HG03175 (cell line): ENCODE results near the gene TBX18.

Experiments used
- ATAC-seq: cut with Tn5 transposase; IDR thresholded peaks from one replicate; pipeline ENCODE4 v1.9.1; 2021; ENCODE audit warnings: mild to moderate bottlenecking, moderate library complexity; ENCODE audit not compliant: unreplicated experiment

TBX18 gene

DNA sequence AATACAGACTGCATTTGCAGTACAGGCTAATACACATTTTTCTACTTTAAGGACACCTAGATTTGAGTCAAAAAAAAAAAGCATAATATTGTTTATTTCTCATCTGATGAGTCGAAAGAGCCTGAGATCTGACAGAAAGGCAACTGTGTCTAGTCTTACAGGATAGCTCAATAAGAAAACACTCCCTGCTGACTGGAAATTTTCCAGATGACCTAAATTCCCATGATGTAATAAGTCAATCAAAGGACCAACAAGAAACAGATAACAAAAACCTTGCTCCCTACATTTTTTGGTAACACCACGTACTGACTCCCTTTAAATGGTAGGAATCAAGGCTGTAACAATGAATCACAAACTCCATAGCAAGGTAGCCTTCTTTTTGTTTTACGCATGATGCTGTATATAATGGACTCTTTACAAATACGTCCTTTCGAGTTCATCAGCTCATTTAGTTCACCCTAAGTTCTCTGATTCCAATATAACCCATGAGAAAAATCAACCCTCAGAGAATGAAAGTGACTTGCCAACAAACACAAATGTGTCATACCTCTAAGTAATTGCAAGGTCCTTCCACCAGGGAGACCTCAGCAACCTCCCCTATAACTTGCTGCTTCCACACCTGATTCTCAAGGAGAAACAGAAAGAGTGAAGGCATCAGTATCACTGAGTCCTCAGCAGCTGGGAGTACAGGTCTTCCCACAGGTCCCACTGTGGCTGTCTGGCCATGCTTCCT is 12.1 kb downstream of the TBX18 start:
- no peak for ATAC-seq

DNA sequence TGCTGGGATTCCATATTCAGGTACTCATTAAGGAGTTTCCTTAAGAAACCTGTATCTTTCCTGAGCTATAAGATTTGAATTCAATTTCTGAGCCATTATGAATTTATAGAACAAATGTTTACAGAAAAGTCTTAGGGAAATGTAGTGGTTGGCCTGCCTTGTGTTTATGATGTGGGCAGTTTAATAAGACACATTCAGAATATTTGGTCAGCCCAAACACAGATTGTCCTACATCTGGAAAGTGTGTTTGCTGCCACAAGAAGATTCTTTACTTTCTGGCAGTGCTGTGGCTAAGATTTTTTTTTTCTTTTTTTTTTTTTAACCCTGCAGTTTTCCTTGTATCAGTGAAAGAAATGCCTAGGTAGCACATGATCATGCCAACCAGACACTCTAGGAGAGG is 15.2 kb downstream of the TBX18 start:
- ATAC-seq = no peak

DNA sequence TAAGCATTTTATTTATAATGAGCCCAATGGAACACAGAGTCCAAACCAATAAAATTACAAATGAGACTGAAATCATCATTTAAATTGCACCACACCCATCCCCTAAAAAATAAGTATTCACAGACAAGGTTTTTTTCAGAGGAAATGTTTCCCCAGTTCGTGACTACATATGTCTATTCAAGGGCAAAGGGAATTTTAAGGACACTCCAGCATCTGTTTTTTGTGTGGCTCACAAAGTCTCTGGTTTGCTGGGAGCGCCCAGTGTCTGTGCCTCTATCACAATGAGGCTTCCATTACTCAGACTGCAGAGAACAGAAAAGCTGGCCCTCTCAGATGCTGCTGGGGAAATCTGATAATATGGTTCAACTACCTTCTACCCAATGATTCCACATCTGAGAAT is 16.0 kb downstream of the TBX18 start:
- ATAC-seq = no peak

DNA sequence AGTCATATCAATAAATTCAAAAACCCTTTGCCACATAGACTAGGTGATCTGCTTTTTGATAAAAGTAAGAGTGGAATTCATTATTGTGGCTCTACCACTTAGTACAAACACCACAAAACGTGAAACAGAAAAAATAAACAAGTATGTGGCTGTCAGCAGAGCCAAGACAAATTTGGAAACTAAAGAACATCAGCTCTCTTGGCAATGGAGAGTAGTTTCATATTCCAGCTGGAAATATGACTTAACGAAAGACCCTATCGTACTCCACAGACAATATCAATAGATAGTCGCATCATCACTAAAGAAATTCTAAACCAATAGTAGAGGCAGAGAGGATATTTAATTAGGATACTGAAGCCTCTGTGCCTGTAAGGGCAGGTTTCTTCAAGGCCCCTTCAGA is 20.8 kb downstream of the TBX18 start:
- ATAC-seq = no peak

DNA sequence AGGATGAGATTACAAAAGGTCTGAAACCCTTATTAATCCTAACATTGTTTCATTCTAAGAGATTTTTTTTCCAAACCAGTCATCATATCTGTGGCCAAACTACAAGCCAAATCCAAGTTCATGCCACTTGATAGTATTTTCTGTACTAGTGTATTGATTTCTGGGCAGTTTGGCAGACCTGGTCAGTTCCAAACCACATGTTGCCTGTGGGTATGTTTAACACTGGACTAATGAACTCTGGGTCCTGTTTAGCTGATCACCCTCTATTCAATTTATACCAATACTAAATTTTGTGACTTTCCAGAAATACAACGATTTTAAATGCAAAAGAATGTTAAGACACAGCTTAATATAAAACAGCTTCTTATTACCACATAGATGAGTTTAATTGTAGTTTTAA is 24.0 kb downstream of the TBX18 start:
- no peak for ATAC-seq

DNA sequence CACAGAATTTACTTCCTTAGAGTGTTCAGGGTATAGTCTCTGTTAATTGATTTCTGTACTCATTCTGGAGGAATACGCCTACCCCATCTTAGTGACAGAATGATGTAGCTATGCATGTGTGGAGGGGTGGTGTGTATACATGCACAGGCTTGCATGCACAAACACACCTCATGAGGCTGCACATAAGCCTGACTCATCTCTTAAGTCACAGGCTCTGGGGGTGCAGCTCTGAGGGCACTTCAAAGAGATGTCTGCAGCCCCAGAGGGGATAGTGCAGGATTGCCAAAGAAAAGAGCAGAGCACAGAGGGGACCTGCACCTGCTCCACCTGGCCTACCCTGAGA is 24.6 kb downstream of the TBX18 start:
- no peak for ATAC-seq

DNA sequence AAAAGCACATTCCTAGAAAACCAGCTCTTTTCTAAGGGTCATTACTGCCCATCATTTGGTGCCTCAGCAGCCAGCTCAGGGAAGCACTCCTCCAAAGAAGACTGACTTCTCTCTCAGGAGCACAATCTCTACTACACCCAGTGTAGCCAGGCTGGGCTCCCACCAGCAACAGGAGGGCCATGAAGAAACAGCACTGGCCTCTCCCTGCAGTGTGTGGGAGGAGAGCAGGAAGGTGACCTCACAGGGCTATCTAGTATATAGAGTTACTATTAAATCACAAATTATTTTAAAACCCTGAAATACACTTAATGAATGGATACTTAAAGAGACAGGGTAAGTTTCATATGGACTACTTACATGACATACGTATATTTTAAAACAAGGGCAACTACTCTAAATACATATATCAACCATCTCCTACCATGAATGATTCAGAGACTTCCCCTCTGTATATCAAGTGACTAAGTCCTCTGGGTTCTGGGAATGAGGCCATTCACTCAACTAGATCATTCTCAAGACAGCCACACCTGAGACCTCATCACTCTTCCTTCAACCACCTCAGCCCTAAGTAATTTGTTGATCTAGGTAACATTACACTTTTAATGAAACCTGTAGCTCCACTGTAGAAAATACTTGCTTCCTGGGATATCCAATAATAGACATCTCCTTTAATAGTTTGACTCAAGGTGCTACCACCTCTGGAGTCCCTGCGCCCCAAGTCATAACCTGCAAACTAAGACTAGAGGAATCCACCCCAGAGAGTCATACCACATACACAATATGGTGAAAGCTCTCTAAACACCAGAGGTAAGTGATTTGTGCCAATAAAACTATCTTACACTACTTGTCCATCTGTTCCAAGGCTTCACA is 25.2 kb downstream of the TBX18 start:
- no peak for ATAC-seq

DNA sequence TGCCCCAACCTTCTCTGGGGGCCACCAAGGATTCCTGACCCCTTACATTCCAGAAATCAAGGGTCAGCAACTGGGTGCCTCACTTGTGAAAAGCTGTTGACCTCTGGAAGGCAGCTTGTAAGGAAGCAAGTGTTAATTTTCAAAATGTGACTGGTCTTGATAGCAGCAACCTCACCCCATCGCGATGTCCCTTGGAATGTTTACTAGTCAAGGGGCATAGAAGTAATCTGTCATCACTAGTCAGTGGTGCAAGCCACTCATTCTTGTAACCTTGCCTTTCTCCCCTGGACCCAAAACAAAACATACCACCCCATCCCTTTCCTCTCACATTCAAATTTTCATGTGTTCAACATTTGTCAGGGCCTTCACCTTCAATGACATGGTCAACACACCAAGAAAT is 30.5 kb downstream of the TBX18 start:
- ATAC-seq = no peak

DNA sequence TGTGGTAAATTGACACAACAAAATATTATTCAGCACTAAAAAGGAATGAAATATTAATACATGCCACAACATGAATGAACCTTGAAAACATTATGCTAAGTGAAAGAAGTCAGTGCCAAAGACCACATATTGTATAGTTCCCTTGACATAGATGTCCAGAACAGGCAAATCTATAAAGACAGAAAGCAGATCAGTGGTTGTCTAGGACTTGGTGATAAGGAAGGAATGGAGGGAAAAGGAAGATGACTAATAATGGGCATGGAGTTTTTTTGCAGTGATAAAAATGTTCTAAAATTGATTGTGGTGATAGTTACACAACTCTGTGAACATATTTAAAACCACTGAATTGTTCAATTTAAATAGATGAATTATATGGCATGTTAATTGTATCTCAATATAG is 32.5 kb downstream of the TBX18 start:
- no peak for ATAC-seq

DNA sequence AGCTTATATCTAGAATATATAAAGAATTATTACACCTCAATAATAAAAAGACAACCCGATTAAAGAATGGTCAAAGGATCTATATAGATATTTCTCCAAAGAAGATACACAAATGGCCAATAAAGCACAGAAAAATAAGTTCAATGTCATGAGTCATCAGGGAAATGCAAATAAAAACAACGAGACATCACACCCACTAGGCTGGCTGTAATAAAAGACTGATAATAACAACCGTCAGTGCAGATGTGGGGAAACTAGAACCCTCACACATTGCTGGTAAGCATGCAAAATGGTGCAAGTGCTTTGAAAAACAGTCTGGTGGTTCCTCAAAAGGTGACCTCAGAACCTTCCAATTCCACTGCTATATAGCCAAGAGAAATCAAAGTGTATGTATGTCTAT is 33.0 kb downstream of the TBX18 start:
- ATAC-seq = no peak

DNA sequence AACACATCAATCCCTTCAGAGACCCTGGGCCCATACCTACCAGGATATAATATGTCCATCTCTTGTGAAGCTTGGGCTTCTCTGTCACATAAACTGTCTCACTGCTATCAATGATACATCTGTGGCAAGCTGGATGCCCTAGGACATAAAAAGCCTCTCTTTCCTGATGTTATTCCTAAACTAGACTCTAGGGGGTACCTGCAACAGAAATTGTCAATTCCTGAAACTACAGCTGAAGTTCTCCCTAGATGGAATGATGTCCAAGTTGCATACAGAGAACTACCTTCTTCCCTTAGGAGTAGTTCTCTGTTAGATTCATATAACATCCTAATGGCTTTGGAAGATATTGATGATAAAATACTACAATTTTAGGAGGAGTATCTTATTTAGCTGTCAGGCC is 35.8 kb downstream of the TBX18 start:
- peak; percentile 59 for ATAC-seq

DNA sequence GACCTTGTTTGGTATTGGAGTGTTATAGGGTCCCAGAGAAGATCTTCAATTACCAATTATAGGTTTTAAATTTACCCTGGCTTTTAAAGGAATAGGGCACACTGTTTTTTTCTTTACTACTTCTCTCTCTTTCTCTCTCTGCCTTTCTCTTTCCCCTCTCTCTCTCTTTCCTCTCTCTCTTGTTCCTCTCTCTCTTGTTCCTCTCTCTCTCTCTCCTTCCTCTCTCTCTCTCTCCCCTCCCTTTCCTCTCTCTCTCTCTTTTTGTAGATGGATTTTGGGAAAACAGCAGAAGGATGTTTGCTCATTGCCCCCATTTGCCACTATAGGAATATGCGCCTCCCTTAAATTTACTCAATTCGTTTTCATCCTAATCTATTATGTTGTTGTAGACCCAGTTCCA is 45.2 kb downstream of the TBX18 start:
- ATAC-seq = no peak

DNA sequence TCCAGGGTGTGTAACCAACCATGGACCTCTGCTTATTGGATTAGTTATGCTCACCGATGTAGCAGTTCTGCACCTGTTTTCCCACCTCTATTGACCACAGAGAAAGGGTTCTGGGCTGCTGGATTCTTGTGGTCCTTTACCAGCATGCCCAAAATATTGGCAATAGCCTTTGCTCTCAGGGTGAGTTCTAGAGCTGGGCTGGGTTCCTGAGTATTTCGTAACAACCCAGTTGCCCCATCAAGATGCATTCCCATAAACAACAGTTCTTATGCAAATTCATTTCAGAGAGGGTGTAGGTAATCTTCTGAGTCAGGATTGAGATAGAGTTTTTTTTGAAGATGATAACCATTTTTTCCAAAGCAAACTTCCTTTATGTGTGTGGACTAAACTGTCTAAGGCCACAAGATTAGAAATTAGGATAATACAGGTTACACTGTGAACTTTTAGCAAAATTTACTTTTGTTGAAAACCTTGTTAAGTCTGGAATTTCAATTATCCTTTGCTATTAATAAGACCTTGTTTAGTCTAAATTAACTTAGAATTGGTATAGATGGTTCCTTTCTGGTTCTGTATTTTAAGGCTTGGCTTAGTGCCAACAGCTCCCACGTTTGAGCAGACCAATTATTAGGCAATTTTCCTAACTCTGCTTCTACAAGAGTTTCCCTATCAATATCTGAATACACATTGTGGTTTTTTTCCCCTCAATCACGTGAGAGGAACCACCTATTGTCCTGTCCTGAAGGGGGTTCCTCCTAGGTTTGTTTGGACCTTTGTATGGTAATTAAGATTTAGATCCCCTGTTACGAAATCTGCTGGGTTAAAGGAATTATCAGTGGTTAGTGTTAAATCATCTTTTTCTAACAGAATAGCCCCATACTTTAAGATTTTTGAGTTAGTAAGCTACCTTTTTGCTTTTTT is 46.1 kb downstream of the TBX18 start:
- ATAC-seq = no peak

DNA sequence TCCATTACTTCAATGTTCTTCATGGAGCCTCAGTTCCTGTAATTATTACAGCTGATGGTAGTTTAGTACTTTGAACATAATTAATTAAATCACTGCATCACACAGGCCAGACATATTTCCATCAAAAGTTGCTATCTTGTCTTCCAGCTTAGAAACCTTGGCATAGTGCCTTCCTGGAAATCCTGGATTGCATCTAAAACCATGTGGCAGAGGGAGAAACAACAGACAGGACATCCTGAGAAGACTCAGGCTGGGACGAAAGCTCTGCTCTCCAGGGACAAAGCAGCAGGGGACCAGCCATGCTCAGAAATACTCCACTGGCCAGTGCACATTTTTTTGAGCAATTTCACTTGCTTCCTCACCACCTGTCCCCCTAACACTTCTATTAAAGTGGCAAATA is 55.3 kb downstream of the TBX18 start:
- no peak for ATAC-seq

DNA sequence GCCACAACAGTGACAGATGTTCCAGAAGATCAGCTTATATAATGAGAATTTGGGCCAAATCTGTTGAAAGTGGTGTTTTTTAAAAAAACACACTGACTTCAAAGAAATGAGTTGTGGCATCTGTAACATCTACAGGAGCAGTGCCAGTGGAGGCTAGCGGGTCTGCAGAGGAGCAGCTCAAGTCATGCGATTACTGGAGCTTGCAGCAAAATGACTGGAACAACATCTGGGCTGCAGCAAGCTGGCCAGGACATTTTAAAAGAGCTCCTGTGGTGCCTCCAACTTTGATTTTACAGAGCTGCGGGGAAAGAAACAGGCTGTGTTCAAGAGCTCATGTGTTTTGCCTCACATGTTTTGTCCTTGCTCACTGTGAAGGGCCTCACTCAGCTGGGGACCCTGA is 57.2 kb downstream of the TBX18 start:
- no peak for ATAC-seq

DNA sequence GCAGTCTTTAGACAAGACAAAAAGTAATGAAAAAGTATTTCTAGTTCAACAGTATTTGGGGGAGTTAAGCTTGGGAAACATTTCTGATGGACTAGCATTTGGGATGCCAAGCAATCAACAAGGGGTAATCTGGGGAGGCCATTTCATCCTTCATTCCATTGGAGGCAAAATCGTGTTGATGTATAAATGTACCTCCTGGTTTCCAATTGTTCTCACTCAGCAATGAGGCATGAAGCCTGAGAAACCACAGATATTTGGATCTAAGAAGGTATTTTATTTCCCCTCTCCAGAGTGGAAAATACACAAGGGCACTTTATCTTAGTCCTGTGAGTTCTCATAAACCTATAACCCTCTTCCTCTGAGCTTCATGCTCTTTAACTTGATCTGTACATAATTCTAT is 68.2 kb downstream of the TBX18 start:
- ATAC-seq = no peak

DNA sequence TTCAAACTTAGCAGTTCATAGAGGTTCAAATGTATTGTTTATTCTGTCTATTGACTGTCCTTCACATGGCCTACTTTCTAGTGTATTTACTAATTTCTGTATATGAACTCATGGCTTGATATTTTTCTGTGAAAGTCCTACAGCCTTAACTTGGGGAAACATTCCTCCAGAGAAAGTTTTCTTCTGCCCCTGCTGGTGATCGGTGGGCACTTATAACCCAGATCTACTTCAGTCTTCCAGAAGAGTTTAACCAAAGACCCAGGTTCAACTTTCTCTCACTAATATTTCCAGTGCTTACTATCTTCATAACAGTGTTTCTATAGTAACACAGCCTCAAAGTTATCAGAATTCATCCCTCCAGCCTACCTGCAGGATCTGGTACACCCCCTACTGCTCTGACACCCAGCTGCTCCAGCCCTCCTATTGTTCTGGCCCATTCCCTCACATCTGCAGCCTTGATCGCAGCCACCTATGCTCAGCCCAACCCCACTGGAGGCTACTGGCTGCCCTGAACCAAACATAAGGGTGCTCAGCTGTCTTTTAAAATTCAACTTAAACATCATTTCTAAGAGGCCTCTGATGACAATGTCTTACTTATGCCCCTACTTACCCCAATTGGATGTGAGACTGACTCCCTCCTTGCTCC is 72.3 kb downstream of the TBX18 start:
- ATAC-seq = no peak

DNA sequence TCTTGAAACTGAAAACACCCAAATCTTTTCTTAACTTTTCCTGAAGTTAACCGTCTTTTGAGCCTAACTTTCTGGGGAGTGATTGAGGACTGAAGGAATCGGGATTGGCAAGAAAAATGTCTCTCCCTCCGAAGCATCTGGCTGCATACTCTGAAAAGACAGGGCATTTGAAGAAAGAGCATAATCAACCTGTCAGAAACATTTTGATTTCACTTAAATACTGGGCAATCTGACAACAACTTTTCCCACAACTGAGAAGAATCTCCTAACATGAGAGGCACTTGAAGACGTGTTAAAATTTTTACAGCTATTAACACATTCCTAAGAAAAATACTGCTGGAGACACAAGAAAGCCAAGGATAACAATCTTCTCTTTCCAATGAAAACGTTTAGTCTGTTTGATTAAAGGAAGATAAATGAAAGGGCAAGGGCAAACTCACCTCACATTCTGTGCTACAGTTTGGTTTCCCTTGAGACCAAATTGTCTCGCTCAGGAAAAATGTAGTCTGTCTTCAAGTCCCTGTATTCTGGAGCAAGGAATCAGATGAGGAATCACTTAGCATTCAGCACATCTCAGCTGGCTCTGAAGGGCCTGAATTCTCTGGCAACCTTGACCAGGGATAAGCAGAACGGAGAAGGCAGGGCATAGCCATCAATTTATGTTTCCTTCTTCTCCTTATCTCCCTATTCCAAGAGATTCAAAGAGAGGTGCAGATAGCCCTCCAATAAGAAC is 76.1 kb downstream of the TBX18 start:
- ATAC-seq = no peak

DNA sequence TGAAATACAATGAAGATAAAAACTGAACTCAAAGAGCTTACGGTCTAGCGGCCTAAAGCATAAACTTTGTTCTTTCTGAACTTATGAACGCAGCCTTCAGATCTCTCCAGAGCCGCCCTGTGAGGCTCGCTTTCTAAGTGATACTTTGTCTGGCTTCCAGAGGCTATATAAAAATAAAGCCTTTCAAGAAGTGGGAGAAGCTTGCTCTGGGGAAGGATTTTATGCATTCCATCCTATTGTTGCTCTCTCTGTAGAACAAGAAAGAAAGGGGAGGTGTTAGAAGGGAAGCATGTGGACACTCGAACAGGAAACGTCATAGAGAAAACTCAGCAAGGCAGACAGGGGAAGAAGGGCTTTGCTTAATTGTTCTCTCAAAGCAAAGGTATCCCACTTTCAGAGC is 77.0 kb downstream of the TBX18 start:
- ATAC-seq = no peak

DNA sequence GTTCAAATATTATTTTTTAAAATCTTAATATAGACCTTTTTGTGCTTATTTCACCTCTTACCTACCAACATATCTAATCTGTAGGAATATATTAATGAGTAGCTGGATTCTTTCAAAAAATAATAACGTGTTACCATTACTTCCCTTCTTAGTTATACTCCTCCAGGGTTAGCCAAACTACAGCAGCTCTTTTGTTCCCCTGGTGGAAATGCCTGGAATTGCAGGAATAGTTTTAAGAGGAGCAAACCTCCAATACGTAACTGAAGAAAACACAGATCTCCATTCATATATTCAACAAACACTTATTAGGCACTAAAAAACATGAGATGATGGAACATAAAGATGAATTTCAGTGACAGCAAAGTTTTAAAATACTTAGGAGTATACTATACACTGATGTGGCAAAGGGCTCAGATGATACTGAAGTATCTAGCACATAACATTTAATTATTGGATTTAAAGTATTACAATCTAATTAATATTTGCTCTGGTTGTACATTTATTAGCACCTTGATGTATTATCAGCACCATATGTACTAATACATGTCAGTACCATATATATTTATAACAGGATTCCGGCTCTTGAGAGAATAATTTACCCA is 78.3 kb downstream of the TBX18 start:
- peak; percentile 63 for ATAC-seq
